GM21825 (cell line): ENCODE data around the gene BYSL.

Experiments used
- ATAC-seq: cut with Tn5 transposase; IDR thresholded peaks from one replicate; pipeline ENCODE4 v1.9.1; 2021; ENCODE audit warnings: mild to moderate bottlenecking, moderate library complexity; ENCODE audit not compliant: unreplicated experiment

Gene BYSL

GRCh38 chr6:41914343-41914742 is 7.0 kb upstream of the BYSL start:
- no peak for ATAC-seq

- no peak for ATAC-seq
Observed at GRCh38 chr6:41914869-41915530, 6.3 kb upstream of the BYSL start.

DNA sequence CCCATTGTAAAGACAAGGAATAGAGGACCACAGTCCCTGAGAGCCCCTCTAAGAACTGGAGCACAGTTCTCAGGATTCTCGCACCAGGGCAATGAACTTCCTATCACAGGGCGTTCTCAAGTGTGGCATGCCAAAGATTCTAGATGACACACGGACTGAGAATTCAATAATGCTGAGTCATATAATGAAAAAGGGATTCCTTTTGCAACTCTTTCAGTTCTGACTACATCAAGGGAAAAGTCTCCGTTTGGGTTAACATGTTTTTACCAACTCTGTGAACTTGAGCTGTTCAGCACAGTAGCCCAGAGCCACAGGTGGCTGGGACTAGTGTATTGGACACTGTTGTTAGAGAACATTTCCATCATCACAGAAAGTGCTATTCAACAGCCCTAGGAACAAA is 3.8 kb upstream of the BYSL start:
- ATAC-seq = no peak

- ATAC-seq = no peak
Observed at GRCh38 chr6:41921712-41921998, 356 bp downstream of the BYSL start.

DNA sequence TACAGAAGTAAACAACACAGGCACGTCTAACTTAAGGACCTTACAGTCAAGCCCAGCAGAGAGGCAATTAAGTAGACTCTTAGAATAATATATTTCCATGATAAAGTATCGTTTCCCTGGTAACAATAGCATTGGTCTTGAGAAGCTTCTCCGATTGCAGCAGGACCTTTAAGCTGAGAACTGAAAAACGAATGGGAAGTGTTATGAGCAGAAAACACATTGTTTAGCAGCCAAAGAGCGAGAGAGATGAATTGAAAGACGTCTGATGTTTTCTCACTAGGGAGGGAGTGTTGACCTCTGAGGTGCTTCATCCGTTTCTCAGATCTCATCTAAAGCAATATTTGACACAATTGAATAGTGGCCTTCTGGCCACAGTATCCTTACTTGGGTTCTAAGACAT is 855 bp downstream of the BYSL start:
- ATAC-seq = no peak

DNA sequence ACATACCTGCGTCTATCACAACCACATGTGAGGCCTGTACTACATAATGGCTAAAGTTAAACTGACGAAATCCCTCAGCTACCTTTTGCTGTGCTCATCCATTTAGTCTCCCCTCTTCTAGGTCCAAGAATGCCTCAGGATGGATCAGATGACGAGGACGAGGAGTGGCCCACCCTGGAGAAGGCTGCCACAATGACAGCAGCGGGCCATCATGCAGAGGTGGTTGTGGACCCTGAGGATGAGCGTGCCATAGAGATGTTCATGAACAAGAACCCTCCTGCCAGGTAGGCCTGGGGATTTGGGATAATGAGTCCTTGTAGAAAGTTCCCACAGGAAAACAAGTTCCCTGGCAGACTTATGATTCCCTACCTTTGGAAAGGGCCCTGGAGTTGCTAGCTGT is 6.0 kb downstream of the BYSL start:
- ATAC-seq = no peak

GRCh38 chr6:41929924-41930323 is 8.6 kb downstream of the BYSL start:
- no peak for ATAC-seq

DNA sequence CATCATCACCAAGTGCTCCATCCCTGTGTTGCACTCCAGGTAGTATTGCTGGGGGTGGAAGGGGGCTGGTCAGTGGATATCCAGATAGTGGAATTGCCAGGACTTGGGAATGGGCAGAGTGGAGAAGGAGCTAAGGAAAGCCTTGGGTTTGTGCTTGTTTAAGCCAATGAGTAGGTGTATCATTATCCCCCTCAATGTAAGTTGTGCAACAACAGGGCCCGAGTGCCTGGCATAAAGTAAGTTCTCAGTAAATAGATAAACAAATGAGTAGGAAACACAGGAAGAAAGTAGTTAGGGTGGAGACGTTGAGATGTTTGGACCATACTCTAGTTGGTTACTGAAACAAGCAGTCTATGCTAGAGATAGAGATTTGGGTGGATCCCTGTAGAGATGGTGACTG is 10.5 kb downstream of the BYSL start:
- ATAC-seq = no peak

- ATAC-seq = no peak
Observed at GRCh38 chr6:41932378-41932777, 11.1 kb downstream of the BYSL start.

DNA sequence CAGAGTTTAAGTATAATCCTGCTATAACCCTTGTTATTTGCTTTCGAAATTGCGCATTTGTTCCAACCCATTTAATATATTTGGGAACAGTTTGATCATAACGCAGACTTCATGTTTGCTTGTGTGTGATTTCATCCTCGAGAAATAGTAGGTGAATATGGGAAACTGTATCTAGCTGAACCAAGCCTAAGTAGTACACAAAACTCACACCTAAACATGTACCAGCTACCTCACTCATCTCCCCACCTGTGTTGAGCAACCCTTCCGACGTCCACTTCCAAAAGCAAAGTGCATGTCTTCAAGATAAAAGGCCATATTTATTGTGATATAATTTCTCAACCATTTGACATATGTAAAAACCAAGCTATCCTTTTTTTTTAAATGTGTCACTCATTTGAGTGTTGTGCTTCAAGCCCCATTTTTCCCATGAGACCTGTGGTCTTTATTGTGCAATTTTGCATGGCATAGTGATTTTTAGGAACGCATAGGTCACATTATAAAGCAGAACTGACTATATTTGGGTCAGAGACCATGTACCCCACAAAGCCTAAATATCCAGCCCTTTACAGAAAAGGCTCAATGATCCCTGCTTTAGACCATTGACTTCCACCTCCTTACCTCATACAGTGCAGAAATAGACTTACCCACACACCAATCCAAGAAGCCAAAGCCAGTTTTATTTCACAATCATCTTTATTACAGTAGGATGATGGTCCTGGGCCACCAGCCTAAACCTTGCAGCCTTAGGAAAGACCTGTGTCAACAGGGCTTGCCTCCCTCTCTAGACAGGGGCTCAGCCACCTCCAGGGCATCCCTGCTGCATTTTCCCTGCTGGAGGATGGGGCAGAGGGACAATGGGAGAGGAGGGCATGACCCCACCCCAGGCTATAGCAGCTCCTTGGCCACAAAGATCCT is 13.2 kb downstream of the BYSL start:
- ATAC-seq = no peak

DNA sequence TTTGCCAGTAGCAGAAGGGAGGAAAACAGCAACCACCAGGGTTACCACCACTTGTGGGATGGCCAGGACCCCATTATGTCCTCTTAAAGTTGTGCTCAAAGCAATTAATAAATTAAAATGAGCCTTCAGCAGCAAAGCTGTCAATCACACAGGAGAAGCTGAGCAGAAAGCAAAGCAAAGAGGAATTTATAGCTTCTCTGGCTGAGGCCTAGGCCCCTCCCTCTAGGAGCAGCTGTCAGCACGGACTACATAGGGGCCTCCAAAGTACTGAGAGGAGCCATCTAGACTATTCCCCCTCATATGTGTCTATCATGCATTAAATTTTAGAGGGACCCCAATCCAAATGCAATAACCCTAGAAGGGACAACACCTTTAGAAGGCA is 13.9 kb downstream of the BYSL start:
- no peak for ATAC-seq

DNA sequence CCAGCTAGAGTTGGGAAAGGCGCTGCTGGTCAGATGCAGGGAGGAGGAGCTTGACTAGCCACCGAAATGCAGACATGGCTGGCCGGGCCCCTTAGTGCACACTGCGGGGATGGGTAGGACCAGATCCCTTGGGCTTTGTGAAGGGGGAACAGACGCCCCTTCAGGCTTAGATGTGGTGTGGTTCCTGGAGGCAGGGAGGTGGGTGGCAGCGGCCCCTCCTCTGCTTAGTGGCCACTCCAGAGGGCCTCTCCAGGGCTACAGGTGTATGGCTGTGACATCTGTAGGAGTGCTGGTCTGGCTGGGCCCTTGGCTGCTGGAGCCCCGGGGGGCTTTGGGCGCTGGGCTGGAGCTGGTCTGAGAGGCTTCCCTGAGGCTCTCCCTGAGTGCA is 14.4 kb downstream of the BYSL start:
- ATAC-seq = no peak

- peak; percentile 48 for ATAC-seq
Observed at GRCh38 chr6:41936073-41936837, 15.0 kb downstream of the BYSL start.

- no peak for ATAC-seq
Observed at GRCh38 chr6:41937472-41937860, 16.2 kb downstream of the BYSL start.

- ATAC-seq = no peak
Observed at GRCh38 chr6:41937861-41938574, 16.7 kb downstream of the BYSL start.

DNA sequence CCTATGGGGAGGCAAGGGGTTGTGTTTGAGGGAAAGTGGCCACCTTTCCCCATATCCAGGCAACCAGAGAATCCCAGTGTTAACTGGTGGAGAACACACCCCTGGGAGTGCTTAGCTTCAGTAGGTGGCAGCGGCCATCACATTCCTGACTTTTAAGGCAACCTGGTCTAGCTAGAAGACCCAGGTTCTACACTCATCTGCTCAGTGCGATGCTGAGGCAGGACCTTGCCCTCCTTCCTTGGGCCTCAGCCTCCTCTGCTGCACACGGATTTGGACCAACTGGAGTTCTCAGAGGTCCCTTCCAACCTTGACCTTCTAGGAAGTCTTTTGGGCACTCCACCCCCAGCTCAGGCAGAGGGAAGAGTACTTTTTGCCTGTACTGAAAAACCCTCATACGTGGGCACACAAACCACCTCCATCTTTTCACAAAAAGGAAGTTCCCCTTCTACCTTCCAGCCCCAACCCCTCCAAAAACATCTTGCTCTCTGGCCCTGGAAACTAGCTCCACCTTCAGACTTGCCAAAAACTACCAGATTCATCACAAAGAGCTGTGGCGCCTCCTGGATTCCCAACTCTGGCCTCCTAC is 17.4 kb downstream of the BYSL start:
- no peak for ATAC-seq

- no peak for ATAC-seq
Observed at GRCh38 chr6:41939176-41939847, 18.0 kb downstream of the BYSL start.

DNA sequence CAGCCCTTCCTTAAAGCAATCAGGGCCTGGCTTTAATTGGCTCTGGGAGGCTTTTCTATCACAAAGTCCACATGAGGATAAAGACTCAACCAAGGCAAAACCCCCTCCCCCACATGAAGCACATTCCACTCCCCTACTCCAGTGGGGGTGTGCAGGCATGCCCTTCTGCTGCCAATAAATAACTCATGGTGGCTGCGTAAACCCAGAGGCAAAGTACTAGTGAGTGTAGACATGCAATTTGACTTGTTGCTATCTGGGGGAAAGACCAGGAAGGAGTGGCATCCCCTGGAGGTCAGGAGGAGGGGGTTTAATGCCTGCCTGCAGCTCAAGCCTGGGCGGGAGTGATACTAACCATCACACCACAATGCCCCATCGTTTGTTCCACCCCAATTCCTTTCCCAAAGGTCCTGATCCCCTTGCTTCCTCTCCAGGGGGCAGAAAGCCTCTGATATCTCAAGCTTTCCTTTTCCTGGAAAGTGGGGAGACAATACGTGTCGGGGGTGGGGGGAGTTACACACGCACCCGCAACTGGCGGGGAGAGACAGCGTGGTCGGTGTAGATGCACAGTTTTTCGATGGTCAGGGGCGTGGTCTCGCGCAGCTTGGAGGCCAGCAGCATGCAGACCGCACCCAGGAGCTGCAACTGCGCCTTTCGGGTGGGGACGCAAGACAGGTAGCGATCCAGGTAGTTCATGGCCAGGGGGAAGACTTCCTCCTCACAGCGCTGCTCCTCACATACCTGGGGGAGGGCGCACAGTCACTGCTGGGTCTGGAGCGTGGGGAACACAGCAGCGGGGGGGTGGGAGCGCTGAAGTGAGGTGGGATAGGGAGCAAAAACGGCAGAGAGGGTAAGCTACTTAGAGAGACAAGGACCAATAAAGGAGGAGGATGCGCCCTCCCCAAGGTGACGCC is 18.8 kb downstream of the BYSL start:
- no peak for ATAC-seq

- no peak for ATAC-seq
Observed at GRCh38 chr6:41940759-41941279, 19.5 kb downstream of the BYSL start.
